Dermis microvascular lymphatic vessel endothelial cell (primary cell): ENCODE results near the gene TAF1A. TPM values are rescaled to one million over a fixed set of nuclear protein-coding genes. Genes with fewer than 3 reads are reported as not detected.

Source experiments
- DNase-seq, 2 donors: peaks; one replicate each; pipeline versions ENCODE4 v3.0.0 to v3.0.0-alpha.2; 2010; ENCODE audit warnings: low read depth in 2 of 2
- total RNA-seq: library from RNA; depleted of rRNA; stranded (reverse); fragments of >200 nt; gene quantifications from 2 replicates; pipeline ENCODE4 v1.2.1, GENCODE V29; 2014

TAF1A gene
- total RNA-seq, 1 donor from 2014 or later = 2.4 TPM

DNA sequence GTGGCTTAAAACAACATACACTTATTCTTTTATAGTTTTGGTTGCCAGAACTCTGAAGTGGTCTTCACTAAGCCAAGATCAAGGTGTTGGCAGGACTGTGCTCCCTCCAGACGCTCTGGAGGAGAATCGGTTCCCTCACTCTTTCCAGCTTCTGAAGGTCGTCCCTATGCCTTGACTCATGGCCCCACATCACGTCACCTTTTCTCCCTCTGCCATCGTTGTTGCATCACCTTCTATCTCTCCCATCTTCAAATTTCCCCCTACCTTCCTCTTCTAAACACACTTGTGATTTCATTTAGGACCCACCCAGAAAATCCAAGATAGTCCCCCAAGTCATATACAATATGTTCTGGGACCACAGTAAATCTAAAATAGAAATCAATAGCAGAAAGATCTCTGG lies 54.3 kb downstream of the TAF1A start:
- DNase-seq = no peak

DNA sequence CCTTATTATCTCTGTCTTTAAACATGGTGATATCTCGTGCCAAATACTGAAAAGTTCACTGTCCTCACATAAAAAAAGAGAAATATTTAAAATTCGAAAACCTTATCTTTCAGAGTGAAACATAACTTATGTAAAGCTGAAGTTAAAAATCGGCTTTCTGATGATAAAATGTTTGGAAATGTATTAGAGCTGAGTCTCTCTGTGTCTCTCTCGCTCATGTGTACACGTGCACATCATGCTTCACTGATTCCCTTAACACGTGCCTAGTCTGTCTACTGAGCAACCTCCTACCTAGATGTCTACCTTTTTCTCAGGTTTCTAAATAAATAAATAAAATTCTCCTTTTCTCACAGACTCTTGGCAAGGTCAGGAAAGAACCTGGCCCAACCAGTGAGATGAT lies 58.9 kb downstream of the TAF1A start:
- no peak for DNase-seq

DNA sequence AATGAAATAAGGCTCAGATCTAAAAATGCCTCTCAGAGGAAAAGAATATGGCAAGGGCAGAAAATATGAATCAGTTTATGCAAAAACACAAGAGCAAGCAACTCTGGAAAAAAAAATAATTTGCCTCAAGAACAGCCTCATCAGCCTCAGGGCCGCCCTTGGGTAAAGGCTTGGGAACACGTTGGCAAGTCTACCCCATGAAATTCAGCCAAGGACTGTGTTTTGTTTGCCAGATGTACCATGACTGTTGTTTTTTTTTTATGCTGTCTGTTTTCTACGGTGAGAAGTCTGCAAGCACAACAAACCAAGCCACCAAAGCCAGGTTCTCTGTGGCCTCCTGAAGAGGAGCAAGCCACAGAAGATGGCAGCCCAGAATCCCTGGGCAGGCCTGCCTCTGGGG lies 59.8 kb downstream of the TAF1A start:
- DNase-seq = no peak

DNA sequence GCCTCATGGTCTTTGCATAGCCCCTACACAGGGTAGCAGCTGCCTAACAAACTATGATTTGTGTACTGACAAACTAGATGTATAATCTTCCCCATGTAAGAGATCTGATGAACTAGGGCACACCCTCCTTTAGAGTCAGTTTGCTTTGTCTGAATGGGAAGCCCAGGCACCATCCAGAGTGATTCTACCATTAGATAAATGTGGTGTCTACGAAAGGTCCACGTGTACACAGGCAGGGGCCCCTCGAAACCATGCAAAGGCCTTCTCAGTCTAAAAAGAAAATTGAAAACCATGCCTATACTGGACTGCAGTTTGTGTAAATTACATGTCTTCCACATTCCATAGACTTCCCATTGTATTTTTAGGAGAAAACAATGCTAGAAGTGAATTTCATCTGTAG lies 60.6 kb downstream of the TAF1A start:
- no peak for DNase-seq

DNA sequence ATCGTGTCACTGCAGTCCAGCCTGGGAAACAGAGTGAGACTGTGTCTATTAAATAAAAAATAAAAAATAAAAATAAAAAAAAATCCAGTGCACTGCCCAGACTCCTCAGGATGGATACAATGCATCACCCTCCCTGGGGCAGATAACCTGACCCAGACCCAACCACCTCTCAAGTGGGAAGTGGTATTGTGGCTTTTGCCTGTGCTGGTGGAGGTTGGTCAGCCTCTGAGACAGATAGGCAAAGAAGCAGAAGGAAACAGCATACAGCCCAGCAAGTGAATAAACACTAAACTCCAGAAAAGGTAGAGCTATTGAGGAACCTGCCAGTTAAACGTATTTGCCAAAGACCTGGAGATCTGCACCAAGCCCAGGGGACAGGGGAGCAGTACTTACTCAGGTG lies 63.8 kb downstream of the TAF1A start:
- no peak for DNase-seq

DNA sequence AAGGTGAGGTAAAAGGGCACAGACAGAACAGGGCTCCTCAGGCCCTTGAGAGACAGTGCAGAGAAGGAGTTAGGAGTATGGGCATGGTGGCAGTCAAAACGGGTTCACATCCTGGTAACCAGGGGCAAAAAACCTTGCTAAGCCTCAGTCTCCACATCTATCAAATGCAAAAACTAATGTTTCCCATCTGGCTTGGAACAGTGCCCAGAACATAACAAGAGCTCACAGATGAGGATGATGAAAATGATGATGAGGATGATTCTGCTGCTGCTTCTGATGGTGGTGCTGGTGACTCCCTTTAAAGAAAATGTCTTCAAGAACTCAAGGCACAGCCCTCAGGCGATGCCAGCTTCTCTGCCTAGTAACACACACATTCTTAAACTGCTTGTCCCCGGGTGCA lies 65.9 kb downstream of the TAF1A start:
- no peak for DNase-seq

DNA sequence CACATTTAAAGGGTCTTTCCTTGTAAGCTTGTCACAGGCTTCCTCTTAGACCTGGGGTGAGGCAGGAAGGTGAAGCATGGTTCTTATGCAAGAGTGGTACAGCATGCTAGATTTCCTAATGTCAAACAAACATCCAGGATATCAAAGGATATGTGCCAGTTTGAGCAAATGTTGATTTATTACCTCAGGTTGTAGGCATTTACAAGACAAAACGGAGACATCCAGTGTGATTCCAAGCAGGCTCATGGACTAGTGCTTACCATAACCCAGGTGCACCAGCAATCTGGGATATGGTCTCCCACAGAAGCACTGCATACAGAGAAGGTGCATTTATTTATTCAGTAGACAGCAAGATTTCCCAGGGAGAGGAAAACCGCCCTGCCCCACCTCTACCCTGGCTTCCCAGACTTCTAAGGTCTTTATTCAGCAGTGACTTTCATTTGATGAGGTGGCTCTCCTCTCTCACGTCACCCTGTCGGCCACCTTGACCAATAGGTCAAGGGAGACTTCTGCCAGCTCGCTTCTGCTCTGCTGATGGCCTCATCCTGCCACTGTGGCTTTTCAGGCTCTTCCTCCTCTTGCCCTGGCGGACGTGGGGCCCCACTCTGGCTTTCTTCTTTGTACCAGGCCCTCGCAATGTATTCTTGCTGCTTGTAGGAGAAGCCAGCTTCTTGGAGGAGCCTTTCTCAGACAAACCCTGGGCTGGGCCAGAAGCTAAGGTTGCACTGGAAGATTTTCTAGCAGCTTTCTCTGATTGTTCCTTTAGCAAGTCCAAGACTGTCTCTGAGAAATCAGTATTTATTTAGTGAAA lies 67.4 kb downstream of the TAF1A start:
- no peak for DNase-seq

DNA sequence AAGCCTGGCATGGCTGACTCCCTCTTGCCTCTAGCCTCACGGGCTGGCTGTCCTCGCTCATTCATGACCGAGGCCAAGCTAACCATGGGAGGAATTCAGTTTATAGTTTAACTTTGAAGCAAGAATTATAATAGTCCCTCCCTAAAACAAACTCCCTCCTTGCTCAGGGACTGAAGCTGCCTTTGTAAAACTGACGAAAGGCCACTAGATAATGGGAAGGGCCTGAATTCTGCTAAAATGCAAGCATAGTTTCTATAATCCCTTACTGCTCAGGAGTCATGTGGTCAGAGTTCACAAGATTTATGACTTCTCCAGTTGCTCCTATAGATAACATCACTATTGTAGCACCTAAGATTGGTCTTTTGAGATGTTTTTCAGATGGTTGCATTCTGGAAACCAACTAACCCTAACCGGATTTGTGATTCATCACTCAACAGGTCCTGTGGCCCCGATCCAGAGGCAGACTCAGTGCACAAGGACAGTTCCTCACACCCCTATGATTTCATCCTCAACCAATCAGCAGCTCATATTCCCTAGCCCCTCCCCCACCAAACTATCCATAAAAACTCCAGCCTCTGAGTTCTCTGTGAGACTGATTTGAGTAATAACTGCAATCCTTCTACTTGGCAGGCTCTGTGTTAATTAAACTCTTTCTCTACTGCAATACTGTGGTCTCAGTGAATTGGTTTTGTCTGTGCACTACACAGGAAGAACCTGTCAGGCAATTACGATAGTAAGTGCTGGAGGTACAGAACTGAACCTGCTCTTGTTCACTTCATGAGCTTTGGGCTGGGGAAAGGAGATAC lies 68.2 kb downstream of the TAF1A start:
- peak in 1 of 2 donors; percentile 7 for DNase-seq

Other genes with a start within 250 kb of the TAF1A start
- not detected in 2 replicates for gene HHIPL2, start 41.8 kb downstream of the TAF1A start, total RNA-seq
- 20.8 and 25.0 TPM in 2 replicates for gene MIA3, start 28.2 kb upstream of the TAF1A start, total RNA-seq
- gene AIDA, start 122.6 kb upstream of the TAF1A start, total RNA-seq = 33.8 and 40.2 TPM in 2 replicates
- 29.1 and 34.1 TPM in 2 replicates for gene BROX, start 122.6 kb upstream of the TAF1A start, total RNA-seq
- gene FAM177B, start 147.3 kb upstream of the TAF1A start, total RNA-seq = not detected in 2 replicates
- 0.64 and 0.89 TPM in 2 replicates for gene DISP1, start 225.1 kb upstream of the TAF1A start, total RNA-seq